ENCODE measurements around the gene ANKRD30B.
"Not testable (repeated sequence)": the region's sequence is repeated elsewhere in the genome, so short reads cannot be mapped to it uniquely, and the experiment has no call there.

- TF ChIP-seq EZH2phosphoT487 (IDR thresholded peaks at IDR 0.05; ENCODE audit: low read depth, severe bottlenecking, unreplicated experiment); CTCF (IDR thresholded peaks at IDR 0.05; ENCODE audit: poor library complexity): not testable (repeated sequence)
Measured at GRCh38 chr18:14701286-14702040, 46.5 kb upstream of the ANKRD30B start.

Measured in hepatocyte (in vitro differentiated cells).